ENCODE data around the gene WIPI1. TPM values are rescaled to one million over a fixed set of nuclear protein-coding genes. Genes with fewer than 3 reads are reported as not detected.
"Not testable (repeated sequence)": the region's sequence is repeated elsewhere in the genome, so short reads cannot be mapped to it uniquely, and the experiment has no call there.

The WIPI1 gene
- total and polyA plus RNA-seq, 5 donors: 42.6 to 71.3 (median 47.9) TPM

DNA sequence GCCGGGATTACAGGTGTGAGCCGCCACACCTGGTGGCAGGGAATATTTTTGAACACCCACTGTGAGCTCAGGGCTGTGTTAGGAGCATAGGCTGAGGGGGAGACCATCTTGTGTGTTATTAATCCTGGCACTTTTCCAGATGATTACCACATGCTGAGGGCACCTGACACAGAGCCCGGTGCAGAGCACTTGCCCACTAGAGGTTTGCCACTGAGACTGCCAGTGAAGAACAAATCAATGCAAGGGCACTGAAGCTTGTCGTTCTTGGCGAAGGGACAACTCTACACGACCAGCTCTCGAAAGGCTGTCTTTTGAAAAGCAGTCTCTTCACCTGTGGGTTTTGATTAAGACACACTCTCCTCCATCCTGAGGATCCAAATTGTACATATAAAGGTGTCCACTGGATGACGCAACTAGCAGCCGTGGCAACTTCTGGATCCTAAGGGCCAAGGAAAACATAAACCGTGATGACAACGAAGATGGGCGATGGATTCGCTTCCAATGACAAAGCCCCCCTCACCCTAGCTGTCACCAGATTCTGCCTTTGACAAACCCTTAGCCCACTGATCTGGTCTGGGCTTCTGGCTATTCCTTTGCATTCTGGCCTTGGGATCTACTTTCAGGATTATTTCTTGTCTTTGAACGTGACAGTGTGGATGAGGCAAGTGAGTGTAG, 28.7 kb downstream of the WIPI1 start:
- Histone ChIP-seq H3K27me3 (ENCODE audit: control insufficient read depth, insufficient read depth) (no peaks in the 10 kb centered on the region), H3K4me1 (ENCODE audit: control insufficient read depth, insufficient read depth, low read length) (no peaks in the 10 kb centered on the region), H3K27ac (ENCODE audit: low read length) (no peak overlapping the region), H3K9me3 (ENCODE audit: control insufficient read depth, low read length) (no peaks in the 10 kb centered on the region), H3K4me3 (ENCODE audit: low read length) (no peak overlapping the region)
- no peak for ATAC-seq
- intact Hi-C loops (cut with DNase I): no loop called here
- 88% methylated on average over 14 of the region's 14 CpGs for WGBS
- DNase-seq: peak in 1 of 3 donors; percentile 22

- intact Hi-C loops (cut with DNase I): no loop called here
- WGBS: 96% methylated on average over 7 of the region's 7 CpGs
- no peak for DNase-seq
- H3K4me3 ChIP-seq (ENCODE audit: low read length): no peak overlapping the region
- H3K9me3 ChIP-seq (ENCODE audit: control insufficient read depth, low read length): no peaks in the 10 kb centered on the region
- no peaks in the 10 kb centered on the region for H3K27me3 ChIP-seq (ENCODE audit: control insufficient read depth, insufficient read depth)
- H3K4me1 ChIP-seq (ENCODE audit: control insufficient read depth, insufficient read depth, low read length): no peaks in the 10 kb centered on the region
- ATAC-seq: no peak
- H3K27ac ChIP-seq (ENCODE audit: low read length): no peak overlapping the region
Measured at GRCh38 chr17:68427575-68427974, 29.7 kb downstream of the WIPI1 start.

- H3K27ac ChIP-seq (ENCODE audit: low read length): no peak overlapping the region
- intact Hi-C loops (cut with DNase I): no loop called here
- no peak for ATAC-seq
- no peaks in the 10 kb centered on the region for H3K4me1 ChIP-seq (ENCODE audit: control insufficient read depth, insufficient read depth, low read length)
- no peaks in the 10 kb centered on the region for H3K27me3 ChIP-seq (ENCODE audit: control insufficient read depth, insufficient read depth)
- WGBS: 88% methylated on average over 12 of the region's 12 CpGs
- DNase-seq: no peak
- no peaks in the 10 kb centered on the region for H3K9me3 ChIP-seq (ENCODE audit: control insufficient read depth, low read length)
- H3K4me3 ChIP-seq (ENCODE audit: low read length): no peak overlapping the region
Measured at GRCh38 chr17:68425979-68426378, 31.3 kb downstream of the WIPI1 start.

DNA sequence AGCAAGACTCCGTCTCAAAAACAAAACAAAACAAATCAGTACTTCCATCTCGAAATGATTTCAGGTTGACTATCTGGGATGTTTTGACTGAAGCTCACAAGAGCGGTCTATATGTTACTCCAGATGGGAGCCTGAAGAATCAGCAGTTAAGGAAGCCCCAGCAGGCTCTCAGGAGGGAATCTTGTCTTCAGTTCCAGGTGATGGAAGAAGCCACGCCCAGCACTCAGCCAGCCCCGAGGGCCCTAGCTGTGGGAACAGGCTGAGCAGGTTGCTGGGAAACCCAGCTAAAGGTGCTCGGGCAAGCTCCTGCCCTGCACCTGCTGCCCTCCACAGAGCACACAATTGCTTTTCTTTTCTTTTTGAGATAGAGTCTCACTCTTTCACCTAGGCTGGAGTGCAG, 32.4 kb downstream of the WIPI1 start:
- ATAC-seq (no peak), DNase-seq (no peak)
- 88% methylated on average over 6 of the region's 6 CpGs for WGBS
- H3K9me3 ChIP-seq (ENCODE audit: control insufficient read depth, low read length): no peaks in the 10 kb centered on the region
- H3K4me3 ChIP-seq (ENCODE audit: low read length): no peak overlapping the region
- intact Hi-C loops (cut with DNase I): no loop called here
- no peaks in the 10 kb centered on the region for H3K27me3 ChIP-seq (ENCODE audit: control insufficient read depth, insufficient read depth)
- no peaks in the 10 kb centered on the region for H3K4me1 ChIP-seq (ENCODE audit: control insufficient read depth, insufficient read depth, low read length)
- no peak overlapping the region for H3K27ac ChIP-seq (ENCODE audit: low read length)

- Histone ChIP-seq H3K4me1 (ENCODE audit: control insufficient read depth, insufficient read depth, low read length) (no peaks in the 10 kb centered on the region), H3K27ac (ENCODE audit: low read length) (no peak overlapping the region), H3K9me3 (ENCODE audit: control insufficient read depth, low read length) (no peaks in the 10 kb centered on the region), H3K27me3 (ENCODE audit: control insufficient read depth, insufficient read depth) (no peaks in the 10 kb centered on the region), H3K4me3 (ENCODE audit: low read length) (no peak overlapping the region)
- intact Hi-C loops (cut with DNase I): no loop called here
- ATAC-seq (no peak), DNase-seq (no peak)
- WGBS: 83% methylated on average over 12 of the region's 12 CpGs
Measured at GRCh38 chr17:68424203-68424602, 33.1 kb downstream of the WIPI1 start.

GRCh38 chr17:68423251-68423650, 34.0 kb downstream of the WIPI1 start:
- no peak for ATAC-seq
- H3K27me3 ChIP-seq (ENCODE audit: control insufficient read depth, insufficient read depth): no peaks in the 10 kb centered on the region
- intact Hi-C loops (cut with DNase I): no loop called here
- DNase-seq: no peak
- no peaks in the 10 kb centered on the region for H3K4me1 ChIP-seq (ENCODE audit: control insufficient read depth, insufficient read depth, low read length)
- 96% methylated on average over 3 of the region's 3 CpGs for WGBS
- no peak overlapping the region for H3K4me3 ChIP-seq (ENCODE audit: low read length)
- H3K9me3 ChIP-seq (ENCODE audit: control insufficient read depth, low read length): no peaks in the 10 kb centered on the region
- no peak overlapping the region for H3K27ac ChIP-seq (ENCODE audit: low read length)

GRCh38 chr17:68422821-68423220, 34.5 kb downstream of the WIPI1 start:
- Histone ChIP-seq H3K4me1 (ENCODE audit: control insufficient read depth, insufficient read depth, low read length) (no peaks in the 10 kb centered on the region), H3K4me3 (ENCODE audit: low read length) (no peak overlapping the region), H3K9me3 (ENCODE audit: control insufficient read depth, low read length) (no peaks in the 10 kb centered on the region), H3K27me3 (ENCODE audit: control insufficient read depth, insufficient read depth) (no peaks in the 10 kb centered on the region), H3K27ac (ENCODE audit: low read length) (no peak overlapping the region)
- DNase-seq (no peak), ATAC-seq (no peak)
- intact Hi-C loops (cut with DNase I): no loop called here
- WGBS: 95% methylated on average over 8 of the region's 8 CpGs

DNA sequence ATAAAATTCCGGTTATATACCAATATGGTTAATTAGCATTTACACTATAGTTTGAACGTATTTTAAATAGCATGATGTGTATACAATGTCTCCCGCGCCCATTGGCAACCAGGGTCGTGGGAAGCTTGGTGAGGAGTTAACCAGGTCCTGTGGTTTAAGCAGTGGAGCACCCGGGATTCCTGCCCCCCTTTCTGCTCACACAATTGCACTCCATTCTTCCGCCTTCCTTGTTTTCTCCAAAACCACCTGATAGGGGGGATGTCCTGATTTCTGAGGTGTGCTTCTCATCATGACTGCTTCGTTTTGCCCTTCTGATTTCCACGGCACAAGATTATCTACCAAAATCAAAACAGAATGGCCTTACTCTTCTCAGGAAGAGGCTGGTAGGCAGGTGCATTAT, 35.8 kb downstream of the WIPI1 start:
- Histone ChIP-seq H3K4me1 (ENCODE audit: control insufficient read depth, insufficient read depth, low read length) (no peaks in the 10 kb centered on the region), H3K27ac (ENCODE audit: low read length) (no peak overlapping the region), H3K9me3 (ENCODE audit: control insufficient read depth, low read length) (no peaks in the 10 kb centered on the region), H3K27me3 (ENCODE audit: control insufficient read depth, insufficient read depth) (no peaks in the 10 kb centered on the region), H3K4me3 (ENCODE audit: low read length) (no peak overlapping the region)
- intact Hi-C loops (cut with DNase I): no loop called here
- DNase-seq: no peak
- 90% methylated on average over 9 of the region's 9 CpGs for WGBS
- ATAC-seq: no peak

DNA sequence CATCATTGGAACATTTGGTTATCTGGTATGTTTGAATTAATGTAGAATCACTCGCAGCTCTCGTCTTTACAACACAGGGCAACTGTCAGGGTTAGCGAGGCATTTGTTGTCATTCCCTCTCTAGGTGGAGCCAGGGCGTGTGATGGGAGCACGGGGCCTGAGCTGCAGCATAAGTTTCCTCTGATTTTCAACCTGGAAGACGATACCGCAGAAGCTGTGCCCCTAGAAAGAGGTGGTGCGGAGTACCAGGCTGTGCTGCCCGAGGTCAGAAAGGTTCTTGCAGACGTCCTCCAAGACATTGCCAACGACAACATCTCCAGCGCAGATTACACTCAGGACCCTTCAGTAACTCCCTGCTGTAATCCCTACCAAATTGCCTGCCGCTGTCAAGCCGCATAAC, 37.2 kb downstream of the WIPI1 start:
- Histone ChIP-seq H3K4me3 (ENCODE audit: low read length) (no peak overlapping the region), H3K27me3 (ENCODE audit: control insufficient read depth, insufficient read depth) (no peaks in the 10 kb centered on the region), H3K4me1 (ENCODE audit: control insufficient read depth, insufficient read depth, low read length) (no peaks in the 10 kb centered on the region), H3K27ac (ENCODE audit: low read length) (no peak overlapping the region), H3K9me3 (ENCODE audit: control insufficient read depth, low read length) (no peaks in the 10 kb centered on the region)
- peak in 1 of 3 donors; percentile 30 for DNase-seq
- no peak for ATAC-seq
- 93% methylated on average over 14 of the region's 14 CpGs for whole genome bisulfite sequencing
- intact Hi-C loops (cut with DNase I): no loop called here

DNA sequence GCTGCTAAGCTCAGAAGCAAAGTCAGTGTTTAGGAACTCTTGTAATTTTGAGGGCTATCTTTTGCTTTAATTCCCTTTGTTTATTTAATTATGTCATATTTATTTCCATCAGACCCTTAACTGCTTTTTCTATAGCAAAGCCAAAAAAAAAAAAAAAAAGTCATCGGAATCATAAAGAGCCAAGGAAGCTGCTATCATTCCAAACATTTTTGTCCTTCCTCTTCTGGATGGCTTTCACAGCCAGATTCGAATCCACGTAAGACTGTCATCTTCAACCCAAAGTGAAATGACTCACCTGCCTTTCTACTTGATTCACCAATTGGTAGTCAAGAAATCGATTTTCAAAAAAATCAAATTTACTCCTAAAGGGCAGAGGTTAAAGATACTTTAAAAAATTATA, 38.4 kb downstream of the WIPI1 start:
- H3K4me1 ChIP-seq (ENCODE audit: control insufficient read depth, insufficient read depth, low read length): no peaks in the 10 kb centered on the region
- H3K27ac ChIP-seq (ENCODE audit: low read length): no peak overlapping the region
- DNase-seq (no peak), ATAC-seq (no peak)
- 36% methylated on average over 4 of the region's 4 CpGs for WGBS
- no peak overlapping the region for H3K4me3 ChIP-seq (ENCODE audit: low read length)
- no peaks in the 10 kb centered on the region for H3K27me3 ChIP-seq (ENCODE audit: control insufficient read depth, insufficient read depth)
- H3K9me3 ChIP-seq (ENCODE audit: control insufficient read depth, low read length): no peaks in the 10 kb centered on the region
- intact Hi-C loops (cut with DNase I): no loop called here

DNA sequence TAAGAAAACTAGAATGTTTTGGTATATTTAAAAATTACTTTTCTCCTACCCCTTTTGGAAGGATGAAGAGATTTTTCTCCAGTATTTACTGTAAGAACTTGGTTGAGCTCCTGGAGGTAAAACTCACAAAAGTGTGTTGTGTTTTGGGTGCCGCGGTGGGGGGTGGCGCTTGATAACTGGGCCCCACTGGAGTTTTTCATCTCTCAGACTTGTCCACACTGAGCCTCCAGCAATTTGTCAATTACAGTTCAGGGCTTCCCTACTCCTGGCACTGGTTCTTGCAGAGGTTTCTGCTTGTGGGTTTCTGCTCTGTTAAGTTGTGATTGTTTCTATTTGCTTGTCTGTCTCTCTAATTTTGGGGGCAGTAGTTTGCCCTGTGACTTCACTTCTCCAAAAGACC, 40.0 kb downstream of the WIPI1 start:
- intact Hi-C loops (cut with DNase I): no loop called here
- H3K27ac ChIP-seq (ENCODE audit: low read length): no peak overlapping the region
- no peak for ATAC-seq
- no peaks in the 10 kb centered on the region for H3K4me1 ChIP-seq (ENCODE audit: control insufficient read depth, insufficient read depth, low read length)
- 96% methylated on average over 3 of the region's 3 CpGs for WGBS
- H3K27me3 ChIP-seq (ENCODE audit: control insufficient read depth, insufficient read depth): no peaks in the 10 kb centered on the region
- DNase-seq: no peak
- no peak overlapping the region for H3K4me3 ChIP-seq (ENCODE audit: low read length)
- no peaks in the 10 kb centered on the region for H3K9me3 ChIP-seq (ENCODE audit: control insufficient read depth, low read length)

DNA sequence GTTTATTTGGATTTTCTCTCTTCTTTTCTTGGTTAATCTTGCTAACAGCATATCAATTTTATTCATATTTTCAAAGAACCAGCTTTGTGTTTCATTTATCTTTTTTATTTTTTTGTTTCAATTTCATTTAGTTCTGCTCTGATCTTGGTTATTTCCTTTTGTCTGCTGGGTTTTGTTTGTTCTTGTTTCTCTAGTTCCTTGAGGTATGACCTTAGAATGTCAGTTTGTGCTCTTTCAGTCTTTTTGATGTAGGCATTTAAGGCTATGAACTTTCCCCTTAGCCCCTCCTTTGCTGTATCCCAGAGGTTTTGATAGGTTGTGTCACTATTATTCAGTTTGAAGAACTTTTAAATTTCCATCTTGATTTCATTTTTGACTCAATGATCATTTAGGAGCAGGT, 42.4 kb downstream of the WIPI1 start:
- DNase-seq; intact Hi-C loops (cut with DNase I); H3K27me3 ChIP-seq (ENCODE audit: control insufficient read depth, insufficient read depth); H3K4me1 ChIP-seq (ENCODE audit: control insufficient read depth, insufficient read depth, low read length); ATAC-seq; H3K4me3 ChIP-seq (ENCODE audit: low read length); H3K27ac ChIP-seq (ENCODE audit: low read length); H3K9me3 ChIP-seq (ENCODE audit: control insufficient read depth, low read length): not testable (repeated sequence)

Data from right cardiac atrium (tissue), 5 donors.